Naive thymus-derived CD8-positive, alpha-beta T cell (primary cell): ENCODE results near the gene TEX35. TPM values are rescaled to one million over a fixed set of nuclear protein-coding genes. Genes with fewer than 3 reads are reported as not detected.
A peak's percentile ranks its signal among the peaks of the same experiment; 100 is the strongest.
"Not testable (repeated sequence)": the region's sequence is repeated elsewhere in the genome, so short reads cannot be mapped to it uniquely, and the experiment has no call there.

ENCODE experiments used
- ATAC-seq, 2 donors: fragments of 150-1000 bp; cut with Tn5 transposase in 1 of 2; sonication (Bioruptor Pico), chemical (Tn5 transposase) in 1 of 2; 1 replicate in 1 of 2; 2 replicates in 1 of 2; pipeline ENCODE4 v1.10.0; 2021; ENCODE audit warnings: mild to moderate bottlenecking in 2 of 2, moderate library complexity in 2 of 2
- POLR2A ChIA-PET: fragments of 350-600 bp; sonication (Branson Sonifier 250); formaldehyde crosslinking; loops from one replicate; lab custom pipeline; 2021; ENCODE audit warnings: antibody characterized with exemption; lab: Charles Lee
- DNase-seq, 10 donors: peaks; one replicate each; pipeline versions ENCODE4 v3.0.0 to v3.0.0-alpha.2; 2020 to 2022
- H3K27ac Mint-ChIP-seq, 10 donors: one replicate each; pipeline ENCODE4 v1.8.0; 2020 to 2022; ENCODE audit warnings: mild to moderate bottlenecking in 10 of 10, mixed read lengths in 10 of 10, moderate library complexity in 4 of 10, inconsistent platforms in 1 of 10
- H3K27me3 Mint-ChIP-seq, 5 donors: one replicate each; pipeline ENCODE4 v1.8.0; 2021 to 2022; ENCODE audit warnings: mixed read lengths in 5 of 5
- H3K36me3 Mint-ChIP-seq, 3 donors: one replicate each; pipeline ENCODE4 v1.8.0; 2020 to 2022; ENCODE audit warnings: mixed read lengths in 3 of 3, mild to moderate bottlenecking in 2 of 3, inconsistent platforms in 1 of 3
- H3K4me1 Mint-ChIP-seq, 4 donors: one replicate each; pipeline ENCODE4 v1.8.0; 2021 to 2022; ENCODE audit warnings: mixed read lengths in 4 of 4
- H3K4me3 Mint-ChIP-seq, 10 donors: one replicate each; pipeline ENCODE4 v1.8.0; 2020 to 2022; ENCODE audit warnings: mild to moderate bottlenecking in 10 of 10, mixed read lengths in 10 of 10, moderate library complexity in 6 of 10, inconsistent platforms in 1 of 10
- H3K9me3 Mint-ChIP-seq, 9 donors: one replicate each; pipeline ENCODE4 v1.8.0; 2020 to 2022; ENCODE audit warnings: mixed read lengths in 9 of 9, mild to moderate bottlenecking in 3 of 9, inconsistent platforms in 1 of 9, moderate library complexity in 1 of 9
- polyA plus RNA-seq, 3 donors: library from polyadenylated mRNA; unstranded; fragments of 300-500 nt; fragmentation: Illumina TruSeq; gene quantifications; one replicate each; pipeline ENCODE4 v1.2.3, GENCODE V29; 2021
- total RNA-seq, 8 experiments: library from RNA in 2 of 8; stranded (reverse) in 2 of 8; gene quantifications; one replicate each; pipeline ENCODE4 v1.2.3 and lab custom pipeline; 2021 to 2026

Gene TEX35
- total and polyA plus RNA-seq, 5 experiments from 2014 or later = not detected

DNA sequence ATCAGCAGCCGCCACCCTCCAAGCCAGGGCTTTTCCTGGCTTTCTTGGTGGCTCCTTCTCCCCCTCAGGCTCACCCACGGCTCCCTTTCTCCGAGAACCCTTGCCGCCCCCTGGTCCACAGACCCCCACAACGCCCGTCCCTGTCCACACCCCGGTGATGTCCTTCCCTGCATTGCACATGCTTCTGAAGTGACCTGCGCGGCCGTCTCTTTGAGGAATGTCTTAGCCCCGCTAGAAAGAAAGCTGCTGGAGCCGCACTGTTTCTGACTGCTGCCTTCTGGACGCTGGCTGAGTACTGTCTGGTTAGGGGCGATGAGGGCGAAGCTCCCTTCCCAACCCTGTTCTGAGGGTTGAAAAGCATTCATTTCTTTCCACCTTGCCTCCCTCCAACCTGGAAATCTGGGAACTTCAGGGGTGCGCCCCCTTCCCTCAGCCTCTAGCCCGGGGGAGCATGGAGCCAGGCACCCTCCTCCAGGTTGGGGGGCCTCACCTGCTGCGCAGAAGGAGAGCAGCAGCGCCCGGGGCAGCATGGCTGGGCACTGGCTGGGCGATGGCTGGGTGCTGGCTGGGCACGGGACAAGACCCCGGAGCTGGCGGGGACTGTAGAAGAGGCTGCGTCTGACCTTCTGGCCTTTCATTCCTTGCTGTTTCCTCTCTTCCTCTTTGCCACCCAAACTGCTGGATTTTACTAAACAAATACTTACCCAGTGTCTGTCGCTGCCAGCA lies 16.3 kb upstream of the TEX35 start, which contains the start of gene CLEC20A:
Gene CLEC20A, minus strand, starts transcription at position 555 of the 726 bp plus-strand sequence. Its CDS starts 25 bp downstream, at position 530.
- Mint-ChIP-seq H3K4me3 (no peak within 1 kb of the TSS), H3K4me1 (no peaks in the 10 kb centered on the region), H3K27ac (peak within 1 kb of the TSS in 1 of 10 donors; percentile 19), H3K9me3 (no peaks in the 10 kb centered on the region), H3K36me3 (no peaks in the 10 kb centered on the region), H3K27me3 (peaks cover 0 to 4% (median 0%) of the 10 kb centered on the region in 5 donors)
- POLR2A ChIA-PET = no interaction called here
- no peak for DNase-seq
- no peak for ATAC-seq

DNA sequence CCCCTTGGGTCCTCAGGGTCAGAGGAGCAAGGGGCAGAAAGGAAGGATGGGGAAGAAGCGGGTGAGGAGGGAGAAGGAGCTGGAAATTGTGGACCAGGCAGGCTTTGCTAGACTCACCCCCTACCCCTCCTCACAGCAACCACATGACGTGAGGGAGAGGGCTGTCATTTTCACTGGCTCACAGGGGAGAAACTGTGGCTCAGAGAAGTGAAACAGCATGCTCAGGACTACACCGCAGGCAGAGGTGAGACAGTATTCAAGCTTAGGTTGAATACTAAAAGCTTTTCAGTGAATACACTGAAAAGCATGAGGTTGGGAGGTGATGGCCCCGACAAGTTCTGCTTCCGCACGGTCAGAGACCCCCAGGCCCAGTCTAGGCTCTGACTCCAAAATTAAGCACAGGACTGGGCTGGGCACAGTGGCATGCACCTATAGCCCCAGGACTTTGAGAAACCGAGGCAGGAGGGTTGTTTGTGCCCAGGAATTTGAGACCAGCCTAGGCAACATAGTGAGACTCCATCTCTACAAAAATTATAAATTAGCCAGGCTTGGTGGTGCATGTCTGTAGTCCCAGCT lies 14.9 kb upstream of the TEX35 start:
- DNase-seq (no peak), ATAC-seq (no peak)
- Mint-ChIP-seq H3K9me3 (no peaks in the 10 kb centered on the region), H3K4me3 (no peak overlapping the region), H3K27me3 (peaks cover 0 to 6% (median 4%) of the 10 kb centered on the region in 5 donors), H3K36me3 (no peaks in the 10 kb centered on the region), H3K4me1 (no peaks in the 10 kb centered on the region), H3K27ac (no peak overlapping the region)
- POLR2A ChIA-PET = no interaction called here

DNA sequence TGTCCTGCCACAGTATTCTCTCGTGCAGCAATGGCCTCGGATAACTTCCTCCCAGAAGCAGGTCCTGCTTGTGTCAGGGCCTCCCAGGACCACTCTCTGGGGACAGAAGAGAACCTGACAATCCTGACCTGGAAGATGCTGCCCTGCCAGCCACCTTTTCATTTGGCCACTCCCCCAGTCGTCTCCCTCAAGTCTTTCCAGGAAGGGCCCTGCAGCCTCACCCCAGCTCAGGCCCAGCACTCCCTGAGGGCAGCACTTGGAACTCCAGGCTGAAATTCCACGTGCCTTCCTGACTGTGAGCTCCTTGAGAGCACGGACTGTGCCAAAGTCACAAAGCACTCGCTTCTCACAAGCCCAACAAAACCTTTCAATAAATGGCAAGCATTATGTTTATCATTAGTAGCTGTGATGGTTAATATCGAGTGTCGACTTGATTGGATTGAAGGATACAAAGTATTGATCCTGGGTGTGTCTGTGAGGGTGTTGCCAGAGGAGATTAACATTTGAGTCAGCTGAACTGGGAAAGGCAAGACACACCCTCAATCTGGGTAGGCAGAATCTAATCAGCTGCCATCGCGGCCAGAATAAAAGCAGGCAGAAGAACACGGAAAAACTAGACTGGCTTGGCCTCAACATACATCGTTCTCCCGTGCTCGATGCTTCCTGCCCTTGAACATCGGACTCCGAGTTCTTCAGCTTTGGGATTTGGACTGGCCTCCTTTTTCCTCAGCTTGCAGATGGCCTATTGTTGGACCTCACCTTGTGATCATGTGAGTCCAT lies 13.8 kb upstream of the TEX35 start:
- peaks cover 0 to 15% (median 6%) of the 10 kb centered on the region in 5 donors for H3K27me3 Mint-ChIP-seq
- H3K27ac Mint-ChIP-seq = no peak overlapping the region
- DNase-seq (no peak), ATAC-seq (no peak)
- H3K9me3 Mint-ChIP-seq = no peaks in the 10 kb centered on the region
- H3K4me1 Mint-ChIP-seq = no peaks in the 10 kb centered on the region
- H3K4me3 Mint-ChIP-seq = no peak overlapping the region
- POLR2A ChIA-PET = no interaction called here
- no peaks in the 10 kb centered on the region for H3K36me3 Mint-ChIP-seq

DNA sequence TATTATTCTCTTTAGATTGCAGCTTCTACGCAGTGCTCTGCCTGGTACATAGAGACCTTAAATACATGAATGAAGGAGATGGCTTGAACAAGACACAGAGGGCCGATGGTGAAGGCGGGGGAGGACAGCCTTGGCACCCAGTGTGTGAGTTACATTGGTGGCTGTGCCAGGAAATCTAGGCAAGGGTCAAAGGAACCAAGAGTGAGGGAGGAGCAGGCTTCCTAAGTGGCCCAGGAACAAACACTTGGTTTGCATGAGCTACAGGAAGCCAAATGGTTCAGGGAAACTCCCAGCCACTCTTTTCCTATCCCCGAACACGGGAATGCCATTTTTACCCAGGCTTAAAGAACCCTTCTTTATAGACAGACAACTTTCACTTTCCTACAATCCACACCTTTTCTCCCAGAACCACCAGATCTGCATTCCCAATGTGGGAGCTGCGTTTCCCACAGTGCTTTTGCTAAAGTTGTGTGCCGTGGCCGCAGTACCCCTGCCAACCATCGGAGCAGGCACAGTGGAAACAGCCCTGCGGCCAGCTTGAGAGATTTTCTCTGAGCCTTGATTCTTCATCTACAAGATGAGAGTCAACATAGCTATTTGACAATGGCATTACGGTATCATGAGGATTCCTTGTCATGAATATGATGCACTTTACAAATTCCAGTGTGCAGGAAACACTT lies 12.7 kb upstream of the TEX35 start:
- POLR2A ChIA-PET = no interaction called here
- peaks cover 0 to 20% (median 10%) of the 10 kb centered on the region in 5 donors for H3K27me3 Mint-ChIP-seq
- no peaks in the 10 kb centered on the region for H3K9me3 Mint-ChIP-seq
- DNase-seq (no peak), ATAC-seq (no peak)
- H3K36me3 Mint-ChIP-seq = no peaks in the 10 kb centered on the region
- H3K4me1 Mint-ChIP-seq = no peaks in the 10 kb centered on the region
- H3K27ac Mint-ChIP-seq = no peak overlapping the region
- H3K4me3 Mint-ChIP-seq = no peak overlapping the region

DNA sequence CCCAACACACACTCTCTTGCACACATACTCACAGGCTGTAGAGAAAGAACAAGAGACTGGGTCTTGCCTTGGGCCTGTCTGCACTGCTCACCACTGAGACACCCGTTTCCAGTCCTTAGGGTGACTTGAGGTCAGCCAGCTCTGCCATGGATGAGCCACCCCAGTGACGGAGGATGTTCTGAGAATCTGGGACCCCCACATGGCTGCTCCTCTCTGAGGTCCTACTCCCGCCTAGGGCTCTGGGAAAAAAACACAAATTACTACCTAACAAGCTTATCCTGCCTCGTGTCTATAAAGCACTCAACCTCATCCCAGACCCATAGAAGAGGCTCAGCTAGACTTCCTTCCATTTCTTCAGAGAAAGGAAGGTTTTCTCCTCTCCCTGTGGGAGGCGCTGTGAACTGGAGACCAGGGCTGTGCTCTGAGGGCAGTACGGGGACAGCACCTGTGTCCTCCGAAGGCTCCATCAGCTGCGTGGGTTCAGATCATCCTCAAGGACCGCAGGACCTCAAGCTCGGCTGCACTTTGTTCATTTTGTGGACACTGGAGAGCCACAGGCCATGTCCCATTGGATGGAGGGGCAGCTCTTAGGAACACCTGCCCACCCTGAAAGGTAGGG lies 11.9 kb upstream of the TEX35 start:
- no peak overlapping the region for H3K4me3 Mint-ChIP-seq
- no peaks in the 10 kb centered on the region for H3K9me3 Mint-ChIP-seq
- ATAC-seq (no peak), DNase-seq (no peak)
- no peaks in the 10 kb centered on the region for H3K4me1 Mint-ChIP-seq
- H3K27me3 Mint-ChIP-seq = peaks cover 0 to 20% (median 10%) of the 10 kb centered on the region in 5 donors
- H3K27ac Mint-ChIP-seq = no peak overlapping the region
- no peaks in the 10 kb centered on the region for H3K36me3 Mint-ChIP-seq
- POLR2A ChIA-PET = no interaction called here

DNA sequence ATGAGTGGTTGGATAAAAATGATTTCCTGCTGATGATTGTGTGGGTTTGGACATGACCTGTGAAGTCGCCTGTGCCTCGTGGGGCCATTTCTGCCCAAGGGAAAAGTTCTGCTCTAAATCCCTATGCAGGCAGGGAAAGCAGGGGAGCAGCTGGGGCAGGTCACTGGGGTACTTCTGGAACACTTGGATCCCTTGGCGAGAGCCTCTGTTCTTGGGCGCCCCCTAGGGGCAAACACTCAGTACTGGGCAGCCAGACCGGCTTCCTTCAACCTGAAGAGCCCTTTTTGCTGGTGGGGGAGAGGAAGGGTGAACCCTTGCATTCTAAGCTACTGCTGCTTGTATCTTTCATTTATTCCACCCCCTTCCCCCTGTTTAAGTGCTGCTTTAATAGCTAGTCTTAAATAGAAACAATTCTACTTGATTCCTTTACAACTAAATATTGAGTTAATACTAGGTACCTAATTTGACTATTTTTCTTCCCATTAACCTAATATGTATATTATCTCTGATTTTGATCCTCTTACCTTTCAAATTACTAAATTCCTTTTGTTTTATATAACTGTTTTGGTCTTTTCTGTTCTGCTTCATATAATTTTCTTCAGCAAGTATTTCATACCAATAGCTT lies 11.1 kb upstream of the TEX35 start:
- Mint-ChIP-seq H3K27ac (no peak overlapping the region), H3K36me3 (no peaks in the 10 kb centered on the region), H3K4me1 (no peaks in the 10 kb centered on the region), H3K9me3 (no peaks in the 10 kb centered on the region), H3K4me3 (no peak overlapping the region), H3K27me3 (peaks cover 0 to 20% (median 10%) of the 10 kb centered on the region in 5 donors)
- DNase-seq = peak in 7 of 10 donors; percentile 4 to 37 (median 26)
- ATAC-seq = peak; percentile 46 to 47
- POLR2A ChIA-PET = no interaction called here

DNA sequence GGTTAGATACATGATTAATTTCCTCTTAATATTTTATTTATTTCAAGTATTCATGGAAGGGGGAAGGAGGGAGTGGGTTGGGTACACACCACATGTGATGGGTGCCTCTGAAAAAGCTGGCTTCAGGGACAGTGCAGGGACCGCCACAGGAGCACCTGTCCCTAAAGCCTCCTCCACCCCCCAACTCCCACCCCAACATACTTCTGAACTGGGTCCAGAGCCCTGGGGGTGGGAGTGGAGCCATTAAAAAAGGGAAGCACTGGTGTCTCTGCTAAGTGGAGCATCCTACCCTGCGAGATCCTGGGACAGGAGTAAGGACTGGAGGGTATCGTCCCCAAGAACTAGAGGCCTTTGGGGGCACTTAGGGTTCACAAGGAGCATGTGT lies 10.6 kb upstream of the TEX35 start:
- no peak for ATAC-seq
- H3K4me1 Mint-ChIP-seq = no peaks in the 10 kb centered on the region
- peaks cover 0 to 20% (median 10%) of the 10 kb centered on the region in 5 donors for H3K27me3 Mint-ChIP-seq
- no peaks in the 10 kb centered on the region for H3K9me3 Mint-ChIP-seq
- no peaks in the 10 kb centered on the region for H3K36me3 Mint-ChIP-seq
- no peak overlapping the region for H3K4me3 Mint-ChIP-seq
- POLR2A ChIA-PET = no interaction called here
- H3K27ac Mint-ChIP-seq = no peak overlapping the region
- DNase-seq = no peak

DNA sequence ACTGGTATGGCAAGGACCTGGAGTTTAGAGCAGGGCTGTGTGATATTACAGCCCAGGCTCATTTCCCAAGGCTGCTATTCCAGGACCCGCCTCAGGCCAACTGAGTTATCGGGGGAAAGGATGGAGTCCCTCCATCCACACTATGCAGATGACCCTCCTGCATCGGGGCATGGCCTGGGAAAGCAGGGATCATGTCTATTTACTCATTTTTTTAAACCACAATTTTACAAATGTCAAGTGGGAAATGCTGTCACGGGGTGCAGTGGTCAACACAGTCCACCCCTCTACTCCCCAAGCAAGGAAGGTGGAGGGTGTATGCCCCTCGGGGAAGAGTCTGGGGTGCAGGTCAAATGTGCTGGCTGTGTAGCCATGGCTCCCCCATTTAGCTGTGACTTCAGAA lies 10.1 kb upstream of the TEX35 start:
- Mint-ChIP-seq H3K4me3 (no peak overlapping the region), H3K36me3 (no peaks in the 10 kb centered on the region), H3K27me3 (peaks cover 0 to 20% (median 10%) of the 10 kb centered on the region in 5 donors), H3K27ac (no peak overlapping the region), H3K4me1 (no peaks in the 10 kb centered on the region), H3K9me3 (no peaks in the 10 kb centered on the region)
- POLR2A ChIA-PET = no interaction called here
- DNase-seq = no peak
- ATAC-seq = no peak

DNA sequence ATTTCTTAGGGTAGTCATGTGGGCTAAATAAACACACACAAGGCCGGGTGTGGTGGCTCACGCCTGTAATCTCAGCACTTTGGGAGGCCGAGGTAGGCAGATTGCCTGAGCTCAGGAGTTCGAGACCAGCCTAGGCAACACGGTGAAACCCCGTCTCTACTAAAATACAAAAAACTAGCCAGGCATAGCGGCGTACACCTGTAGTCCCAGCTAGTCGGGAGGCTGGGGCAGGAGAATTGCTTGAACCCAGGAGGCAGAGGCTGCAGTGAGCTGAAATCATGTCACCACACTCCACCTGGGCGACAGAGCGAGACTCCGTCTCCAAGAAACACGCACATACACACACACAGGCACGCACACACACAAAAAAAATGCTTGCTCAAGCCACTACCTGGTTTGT lies 9.6 kb upstream of the TEX35 start:
- H3K9me3 Mint-ChIP-seq, H3K27ac Mint-ChIP-seq, DNase-seq, H3K4me3 Mint-ChIP-seq, POLR2A ChIA-PET, ATAC-seq, H3K4me1 Mint-ChIP-seq, H3K36me3 Mint-ChIP-seq: not testable (repeated sequence)
- peaks cover 0 to 20% (median 10%) of the 10 kb centered on the region in 5 donors for H3K27me3 Mint-ChIP-seq

DNA sequence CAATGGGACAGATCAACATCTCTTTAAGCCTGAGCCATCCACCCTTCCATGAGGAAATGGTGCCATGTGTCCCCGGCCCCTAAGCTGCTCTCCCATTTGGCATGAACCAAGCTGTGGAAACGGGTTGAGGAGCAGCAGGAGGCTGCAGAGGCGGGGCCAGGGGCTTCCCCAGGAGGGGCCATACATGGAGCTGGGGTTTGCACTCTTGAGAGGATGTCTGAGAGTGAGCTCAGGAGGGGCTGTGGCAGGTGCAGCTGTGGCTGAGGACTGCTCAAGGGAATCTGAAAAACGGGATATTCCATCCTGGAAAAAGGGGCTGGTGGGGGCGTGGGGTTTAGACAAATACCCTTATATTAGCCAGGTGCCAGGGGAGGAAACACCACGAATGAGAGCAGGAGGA lies 9.1 kb upstream of the TEX35 start:
- no peak for DNase-seq
- Mint-ChIP-seq H3K9me3 (no peaks in the 10 kb centered on the region), H3K27ac (no peak overlapping the region), H3K27me3 (peaks cover 0 to 20% (median 10%) of the 10 kb centered on the region in 5 donors), H3K36me3 (no peaks in the 10 kb centered on the region), H3K4me1 (no peaks in the 10 kb centered on the region), H3K4me3 (no peak overlapping the region)
- no peak for ATAC-seq
- POLR2A ChIA-PET = no interaction called here

DNA sequence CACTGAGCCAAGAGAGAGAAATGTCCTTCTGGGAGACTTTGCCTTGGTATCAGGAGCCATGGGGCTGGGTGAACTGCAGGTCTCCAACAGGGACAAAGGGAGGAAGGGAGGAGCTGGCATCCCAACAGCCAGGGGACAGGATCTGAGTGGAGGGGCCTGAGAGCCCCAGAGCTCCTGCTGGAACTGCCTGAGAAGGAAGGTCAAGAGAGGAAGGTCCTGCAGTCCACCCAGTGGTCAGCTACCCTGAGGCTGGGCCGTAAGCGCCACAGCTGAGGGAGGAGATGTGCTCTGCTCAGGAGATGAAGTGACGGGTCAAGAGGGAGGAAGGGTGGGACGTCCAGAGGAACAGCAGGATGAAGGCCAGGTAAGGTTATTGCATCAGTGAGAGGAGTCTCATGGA lies 8.6 kb upstream of the TEX35 start:
- no peak for DNase-seq
- no peak overlapping the region for H3K4me3 Mint-ChIP-seq
- H3K36me3 Mint-ChIP-seq = no peaks in the 10 kb centered on the region
- peaks cover 0 to 20% (median 10%) of the 10 kb centered on the region in 5 donors for H3K27me3 Mint-ChIP-seq
- no peak overlapping the region for H3K27ac Mint-ChIP-seq
- POLR2A ChIA-PET = no interaction called here
- ATAC-seq = no peak
- H3K9me3 Mint-ChIP-seq = no peaks in the 10 kb centered on the region
- no peaks in the 10 kb centered on the region for H3K4me1 Mint-ChIP-seq

DNA sequence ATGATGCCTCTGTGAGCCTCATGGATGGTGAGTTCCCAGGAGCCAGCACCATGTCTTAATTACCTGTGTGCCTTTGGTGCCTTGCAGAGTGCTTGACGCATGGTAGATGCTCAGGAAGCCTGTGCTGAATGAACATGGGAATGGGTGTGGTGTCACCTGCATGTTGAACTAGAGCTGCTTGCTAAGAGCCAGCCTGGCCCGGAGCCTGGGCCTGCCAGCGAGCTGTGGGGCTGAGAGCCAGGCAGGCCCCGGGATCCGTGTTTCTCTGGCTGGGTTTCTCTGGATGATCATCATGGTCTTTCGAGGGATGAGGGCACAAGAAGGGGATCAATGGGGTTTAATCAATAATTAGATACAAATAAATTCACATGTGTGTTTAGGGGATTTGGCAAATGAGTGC lies 6.7 kb upstream of the TEX35 start:
- Mint-ChIP-seq H3K4me3 (no peak overlapping the region), H3K27me3 (peaks cover 0 to 20% (median 10%) of the 10 kb centered on the region in 5 donors), H3K4me1 (no peaks in the 10 kb centered on the region), H3K36me3 (no peaks in the 10 kb centered on the region), H3K27ac (no peak overlapping the region), H3K9me3 (no peaks in the 10 kb centered on the region)
- POLR2A ChIA-PET = no interaction called here
- ATAC-seq (no peak), DNase-seq (no peak)
